Endodermal cell (in vitro differentiated cells): Measurements from ENCODE around the gene CTAGE9. TPM values are rescaled to one million over a fixed set of nuclear protein-coding genes. Genes with fewer than 3 reads are reported as not detected.

Experiments used
- DNase-seq: peaks from one replicate; pipeline ENCODE4 v3.0.0-alpha.2; 2017
- H3K27ac ChIP-seq: 2 replicates; pipeline ENCODE4 v1.5.1; 2013; ENCODE audit warnings: mild to moderate bottlenecking, low read depth, low read length, moderate library complexity
- H3K27me3 ChIP-seq: 2 replicates; pipeline ENCODE4 v1.6.1; 2013; ENCODE audit warnings: mild to moderate bottlenecking, low read length, moderate library complexity; ENCODE audit not compliant: insufficient read depth, control insufficient read depth, poor library complexity, severe bottlenecking
- H3K36me3 ChIP-seq: 2 replicates; pipeline ENCODE4 v1.7.0; 2013; ENCODE audit warnings: mild to moderate bottlenecking, low read length, moderate library complexity; ENCODE audit not compliant: control insufficient read depth, insufficient read depth
- H3K4me1 ChIP-seq: one replicate; pipeline ENCODE4 v1.7.0; 2013; ENCODE audit warnings: low read length; ENCODE audit not compliant: control insufficient read depth, insufficient read depth
- H3K4me3 ChIP-seq: 2 replicates; pipeline ENCODE4 v1.5.1; 2013; ENCODE audit warnings: mild to moderate bottlenecking, low read length, moderate library complexity
- H3K9ac ChIP-seq: 2 replicates; pipeline ENCODE4 v1.6.1; 2013; ENCODE audit warnings: mild to moderate bottlenecking, low read length, moderate library complexity; ENCODE audit not compliant: poor library complexity, severe bottlenecking; ENCODE audit errors: extremely low read depth
- H3K9me3 ChIP-seq: 2 replicates; pipeline ENCODE4 v1.6.1; 2013; ENCODE audit warnings: mild to moderate bottlenecking, low read length, moderate library complexity; ENCODE audit not compliant: control insufficient read depth
- H3K27ac Mint-ChIP-seq: 2 replicates; pipeline ENCODE4 v1.8.0; 2020; ENCODE audit warnings: mixed read lengths
- H3K27me3 Mint-ChIP-seq: 2 replicates; pipeline ENCODE4 v1.8.0; 2021; ENCODE audit warnings: mild to moderate bottlenecking, mixed read lengths; ENCODE audit not compliant: insufficient read depth
- H3K36me3 Mint-ChIP-seq: 2 replicates; pipeline ENCODE4 v1.8.0; 2020; ENCODE audit warnings: low read depth, mixed read lengths
- H3K4me1 Mint-ChIP-seq: 2 replicates; pipeline ENCODE4 v1.8.0; 2020; ENCODE audit warnings: mixed read lengths
- H3K4me3 Mint-ChIP-seq: 2 replicates; pipeline ENCODE4 v1.8.0; 2020; ENCODE audit warnings: mild to moderate bottlenecking, moderate library complexity, mixed read lengths
- H3K9me3 Mint-ChIP-seq: 2 replicates; pipeline ENCODE4 v1.8.0; 2020; ENCODE audit warnings: mild to moderate bottlenecking, mixed read lengths
- CTCF ChIP-seq: fragments of 200-600 bp; sonication (generic); conservative IDR thresholded peaks from 2 replicates; pipeline ENCODE4 v1.5.0; 2021; ENCODE audit warnings: antibody characterized with exemption, mild to moderate bottlenecking
- WGBS, 2 experiments: methylation state at CpG; one replicate each; pipeline versions ENCODE4 v1.1.5 to v1.1.7; 2013; ENCODE audit warnings: missing lambda C conversion rate in 2 of 2, mixed read lengths in 1 of 2; ENCODE audit not compliant: insufficient coverage in 1 of 2, insufficient read length in 1 of 2; 5-methylcytosine and 5-hydroxymethylcytosine counted together
- total RNA-seq, 2 donors: library from RNA; stranded (reverse); fragmentation: NEBNext Ultra II Directional in 1 of 2; extraction: Animal tissue kit (Norgen Biotek cat#: 25700) in 1 of 2; gene quantifications; 2 replicates in 1 of 2; 3 replicates in 1 of 2; pipeline ENCODE4 v1.2.1, GENCODE V29; 2021

The CTAGE9 gene
- total RNA-seq, 2 donors from 2014 or later = not detected

DNA sequence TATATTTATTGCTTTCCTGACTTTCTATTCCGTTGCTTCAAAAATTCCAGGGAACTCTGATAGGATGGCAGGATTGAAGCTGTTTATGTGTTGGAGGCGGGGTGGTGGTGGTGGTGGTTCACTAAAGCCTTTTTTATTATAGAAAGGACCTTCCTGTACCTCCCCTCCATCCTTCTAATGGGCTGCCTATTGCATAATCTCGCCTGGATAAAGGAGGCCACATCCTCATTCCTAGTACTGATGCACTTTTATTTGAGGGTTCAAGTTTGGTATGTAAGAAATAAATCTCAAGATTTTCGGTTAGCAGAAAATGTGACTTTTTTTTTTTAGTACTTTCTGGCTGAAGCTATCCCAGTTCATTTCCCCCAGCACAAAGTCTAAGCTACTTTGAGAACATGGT lies 18.7 kb upstream of the CTAGE9 start:
- Histone ChIP-seq H3K9ac (no peak overlapping the region), H3K4me3 (no peak overlapping the region), H3K27me3 (no peaks in the 10 kb centered on the region), H3K36me3 (no peaks in the 10 kb centered on the region), H3K4me1 (no peaks in the 10 kb centered on the region), H3K9me3 (no peaks in the 10 kb centered on the region), H3K27ac (no peak overlapping the region)
- peaks cover 9% of the 10 kb centered on the region for H3K9me3 Mint-ChIP-seq
- no peaks in the 10 kb centered on the region for H3K4me1 Mint-ChIP-seq
- H3K27me3 Mint-ChIP-seq = no peaks in the 10 kb centered on the region
- no peak for DNase-seq
- H3K27ac Mint-ChIP-seq = no peak overlapping the region
- 89% methylated on average over 4 of the region's 4 CpGs; no CpG with 5 or more reads in 1 of the 2 experiments for WGBS, 2 experiments
- no peak for TF ChIP-seq CTCF
- H3K36me3 Mint-ChIP-seq = no peaks in the 10 kb centered on the region
- no peak overlapping the region for H3K4me3 Mint-ChIP-seq

GRCh38 chr6:131728296-131728939 lies 17.6 kb upstream of the CTAGE9 start:
- Mint-ChIP-seq H3K4me1 (peaks cover 6% of the 10 kb centered on the region), H3K27me3 (no peaks in the 10 kb centered on the region), H3K9me3 (peaks cover 9% of the 10 kb centered on the region), H3K27ac (no peak overlapping the region), H3K4me3 (no peak overlapping the region), H3K36me3 (no peaks in the 10 kb centered on the region)
- H3K4me1 ChIP-seq = no peaks in the 10 kb centered on the region
- H3K9me3 ChIP-seq = no peaks in the 10 kb centered on the region
- no peak overlapping the region for H3K4me3 ChIP-seq
- no peak overlapping the region for H3K9ac ChIP-seq
- no peak for TF ChIP-seq CTCF
- no peaks in the 10 kb centered on the region for H3K36me3 ChIP-seq
- no peaks in the 10 kb centered on the region for H3K27me3 ChIP-seq
- 96% methylated on average over 3 of the region's 3 CpGs; no CpG with 5 or more reads in 1 of the 2 experiments for WGBS, 2 experiments
- H3K27ac ChIP-seq = no peak overlapping the region
- DNase-seq = no peak

GRCh38 chr6:131727868-131728267 lies 17.1 kb upstream of the CTAGE9 start:
- H3K9me3 Mint-ChIP-seq = peaks cover 9% of the 10 kb centered on the region
- Histone ChIP-seq H3K4me3 (no peak overlapping the region), H3K9me3 (no peaks in the 10 kb centered on the region), H3K27ac (no peak overlapping the region), H3K27me3 (no peaks in the 10 kb centered on the region), H3K4me1 (no peaks in the 10 kb centered on the region), H3K9ac (no peak overlapping the region), H3K36me3 (no peaks in the 10 kb centered on the region)
- no peak for TF ChIP-seq CTCF
- no peak overlapping the region for H3K4me3 Mint-ChIP-seq
- no peaks in the 10 kb centered on the region for H3K27me3 Mint-ChIP-seq
- no peaks in the 10 kb centered on the region for H3K36me3 Mint-ChIP-seq
- DNase-seq = no peak
- 95 to 100% methylated on average over 1 to 4 of the region's 4 CpGs for WGBS, 2 experiments
- H3K4me1 Mint-ChIP-seq = peaks cover 6% of the 10 kb centered on the region
- H3K27ac Mint-ChIP-seq = no peak overlapping the region
